ENCODE results near the gene TPCN2. TPM values are rescaled to one million over a fixed set of nuclear protein-coding genes. Genes with fewer than 3 reads are reported as not detected.

TPCN2 gene
- total and polyA plus RNA-seq, 4 donors: 6.4 to 20.8 (median 12.1) TPM

DNA sequence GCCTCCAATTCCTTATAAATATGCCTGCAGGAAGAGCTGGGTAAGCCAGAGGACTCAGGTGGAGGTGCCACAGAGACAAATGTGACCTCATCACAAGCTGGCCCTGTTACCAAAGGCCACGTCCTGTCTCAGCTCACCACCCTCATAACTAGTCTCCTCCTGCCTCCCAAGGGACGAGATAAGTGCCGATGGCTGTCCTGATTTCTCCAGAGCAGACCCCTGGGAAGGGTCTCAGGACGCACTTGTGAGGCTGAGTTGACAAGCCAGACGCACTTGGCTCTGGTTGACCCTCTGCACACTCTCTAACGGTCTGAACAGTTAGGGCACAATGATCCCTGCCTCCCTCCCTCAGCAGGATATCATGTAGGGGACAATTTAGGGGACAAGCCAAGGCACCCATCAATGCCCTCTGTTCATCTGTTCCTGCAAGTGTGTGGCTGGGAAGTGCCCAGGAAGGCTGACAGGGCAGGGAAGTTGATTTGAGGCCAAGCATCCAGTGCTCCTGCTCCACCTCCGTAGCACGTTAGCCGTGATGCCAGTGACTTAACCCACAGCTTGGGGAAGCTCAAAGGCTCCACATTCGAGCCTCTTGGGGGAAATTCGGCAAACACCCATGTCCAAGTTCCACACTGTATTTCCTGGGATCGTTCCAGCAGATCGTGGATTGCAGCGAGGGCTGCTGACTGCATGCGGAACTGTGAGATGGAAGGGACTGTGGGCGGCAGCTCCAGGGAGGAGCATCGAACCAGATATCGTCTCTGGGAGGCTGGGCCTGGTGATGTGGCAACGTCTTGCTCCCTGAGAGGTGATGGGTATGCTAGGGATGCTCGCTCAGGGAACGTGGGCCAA lies 109.8 kb downstream of the TPCN2 start:
- Histone ChIP-seq H3K9me3 (ENCODE audit: control insufficient read depth in 4 of 4, low read length in 3 of 4) (no peaks in the 10 kb centered on the region), H3K9ac (ENCODE audit: low read depth in 1 of 2, low read length in 2 of 2) (no peak overlapping the region), H3K27ac (ENCODE audit: low read depth in 1 of 2, low read length in 2 of 2) (no peak overlapping the region), H3K36me3 (ENCODE audit: control insufficient read depth in 4 of 4, insufficient read depth in 3 of 4, low read depth in 1 of 4, low read length in 3 of 4) (no peaks in the 10 kb centered on the region), H3K4me1 (ENCODE audit: control insufficient read depth in 4 of 4, insufficient read depth in 4 of 4, low read length in 3 of 4) (no peaks in the 10 kb centered on the region), H3K27me3 (ENCODE audit: control insufficient read depth in 4 of 4, insufficient read depth in 4 of 4, low read length in 3 of 4) (peaks cover 0 to 3% (median 1%) of the 10 kb centered on the region in 4 donors), H3K4me3 (ENCODE audit: low read depth in 1 of 3, low read length in 3 of 3) (no peak overlapping the region)
- no peak for TF ChIP-seq GABPA (IDR thresholded peaks at IDR 0.05 in 1 of 2, conservative IDR thresholded peaks at IDR 0.05 in 1 of 2)
- no peak for TF ChIP-seq NR2F2 (IDR thresholded peaks at IDR 0.05)
- TF ChIP-seq, protein P1, sequence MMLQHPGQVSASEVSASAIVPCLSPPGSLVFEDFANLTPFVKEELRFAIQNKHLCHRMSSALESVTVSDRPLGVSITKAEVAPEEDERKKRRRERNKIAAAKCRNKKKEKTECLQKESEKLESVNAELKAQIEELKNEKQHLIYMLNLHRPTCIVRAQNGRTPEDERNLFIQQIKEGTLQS (IDR thresholded peaks at IDR 0.05): no peak
- TF ChIP-seq, protein P2, sequence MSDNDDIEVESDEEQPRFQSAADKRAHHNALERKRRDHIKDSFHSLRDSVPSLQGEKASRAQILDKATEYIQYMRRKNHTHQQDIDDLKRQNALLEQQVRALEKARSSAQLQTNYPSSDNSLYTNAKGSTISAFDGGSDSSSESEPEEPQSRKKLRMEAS (IDR thresholded peaks at IDR 0.05): no peak
- no peak for TF ChIP-seq HNF4A (conservative IDR thresholded peaks at IDR 0.05)
- no peak for TF ChIP-seq TAF1 (conservative IDR thresholded peaks at IDR 0.05)
- no peak for TF ChIP-seq RXRA (IDR thresholded peaks at IDR 0.05)
- TF ChIP-seq HNF4G (IDR thresholded peaks at IDR 0.05): no peak
- TF ChIP-seq YY1 (IDR thresholded peaks at IDR 0.05): no peak
- TF ChIP-seq, protein P3, sequence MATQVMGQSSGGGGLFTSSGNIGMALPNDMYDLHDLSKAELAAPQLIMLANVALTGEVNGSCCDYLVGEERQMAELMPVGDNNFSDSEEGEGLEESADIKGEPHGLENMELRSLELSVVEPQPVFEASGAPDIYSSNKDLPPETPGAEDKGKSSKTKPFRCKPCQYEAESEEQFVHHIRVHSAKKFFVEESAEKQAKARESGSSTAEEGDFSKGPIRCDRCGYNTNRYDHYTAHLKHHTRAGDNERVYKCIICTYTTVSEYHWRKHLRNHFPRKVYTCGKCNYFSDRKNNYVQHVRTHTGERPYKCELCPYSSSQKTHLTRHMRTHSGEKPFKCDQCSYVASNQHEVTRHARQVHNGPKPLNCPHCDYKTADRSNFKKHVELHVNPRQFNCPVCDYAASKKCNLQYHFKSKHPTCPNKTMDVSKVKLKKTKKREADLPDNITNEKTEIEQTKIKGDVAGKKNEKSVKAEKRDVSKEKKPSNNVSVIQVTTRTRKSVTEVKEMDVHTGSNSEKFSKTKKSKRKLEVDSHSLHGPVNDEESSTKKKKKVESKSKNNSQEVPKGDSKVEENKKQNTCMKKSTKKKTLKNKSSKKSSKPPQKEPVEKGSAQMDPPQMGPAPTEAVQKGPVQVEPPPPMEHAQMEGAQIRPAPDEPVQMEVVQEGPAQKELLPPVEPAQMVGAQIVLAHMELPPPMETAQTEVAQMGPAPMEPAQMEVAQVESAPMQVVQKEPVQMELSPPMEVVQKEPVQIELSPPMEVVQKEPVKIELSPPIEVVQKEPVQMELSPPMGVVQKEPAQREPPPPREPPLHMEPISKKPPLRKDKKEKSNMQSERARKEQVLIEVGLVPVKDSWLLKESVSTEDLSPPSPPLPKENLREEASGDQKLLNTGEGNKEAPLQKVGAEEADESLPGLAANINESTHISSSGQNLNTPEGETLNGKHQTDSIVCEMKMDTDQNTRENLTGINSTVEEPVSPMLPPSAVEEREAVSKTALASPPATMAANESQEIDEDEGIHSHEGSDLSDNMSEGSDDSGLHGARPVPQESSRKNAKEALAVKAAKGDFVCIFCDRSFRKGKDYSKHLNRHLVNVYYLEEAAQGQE (IDR thresholded peaks at IDR 0.05): no peak
- no peak for TF ChIP-seq FOXA1 (IDR thresholded peaks at IDR 0.05)
- TF ChIP-seq RAD21 (IDR thresholded peaks at IDR 0.05): no peak
- no peak for TF ChIP-seq EGR1 (IDR thresholded peaks at IDR 0.05; ENCODE audit: low read depth in 2 of 2)
- no peak for TF ChIP-seq FOXA2 (IDR thresholded peaks at IDR 0.05)
- TF ChIP-seq, protein P4, sequence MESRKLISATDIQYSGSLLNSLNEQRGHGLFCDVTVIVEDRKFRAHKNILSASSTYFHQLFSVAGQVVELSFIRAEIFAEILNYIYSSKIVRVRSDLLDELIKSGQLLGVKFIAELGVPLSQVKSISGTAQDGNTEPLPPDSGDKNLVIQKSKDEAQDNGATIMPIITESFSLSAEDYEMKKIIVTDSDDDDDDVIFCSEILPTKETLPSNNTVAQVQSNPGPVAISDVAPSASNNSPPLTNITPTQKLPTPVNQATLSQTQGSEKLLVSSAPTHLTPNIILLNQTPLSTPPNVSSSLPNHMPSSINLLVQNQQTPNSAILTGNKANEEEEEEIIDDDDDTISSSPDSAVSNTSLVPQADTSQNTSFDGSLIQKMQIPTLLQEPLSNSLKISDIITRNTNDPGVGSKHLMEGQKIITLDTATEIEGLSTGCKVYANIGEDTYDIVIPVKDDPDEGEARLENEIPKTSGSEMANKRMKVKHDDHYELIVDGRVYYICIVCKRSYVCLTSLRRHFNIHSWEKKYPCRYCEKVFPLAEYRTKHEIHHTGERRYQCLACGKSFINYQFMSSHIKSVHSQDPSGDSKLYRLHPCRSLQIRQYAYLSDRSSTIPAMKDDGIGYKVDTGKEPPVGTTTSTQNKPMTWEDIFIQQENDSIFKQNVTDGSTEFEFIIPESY (IDR thresholded peaks at IDR 0.05): no peak
- TF ChIP-seq JUND (IDR thresholded peaks at IDR 0.05): no peak
- TF ChIP-seq, protein P5, sequence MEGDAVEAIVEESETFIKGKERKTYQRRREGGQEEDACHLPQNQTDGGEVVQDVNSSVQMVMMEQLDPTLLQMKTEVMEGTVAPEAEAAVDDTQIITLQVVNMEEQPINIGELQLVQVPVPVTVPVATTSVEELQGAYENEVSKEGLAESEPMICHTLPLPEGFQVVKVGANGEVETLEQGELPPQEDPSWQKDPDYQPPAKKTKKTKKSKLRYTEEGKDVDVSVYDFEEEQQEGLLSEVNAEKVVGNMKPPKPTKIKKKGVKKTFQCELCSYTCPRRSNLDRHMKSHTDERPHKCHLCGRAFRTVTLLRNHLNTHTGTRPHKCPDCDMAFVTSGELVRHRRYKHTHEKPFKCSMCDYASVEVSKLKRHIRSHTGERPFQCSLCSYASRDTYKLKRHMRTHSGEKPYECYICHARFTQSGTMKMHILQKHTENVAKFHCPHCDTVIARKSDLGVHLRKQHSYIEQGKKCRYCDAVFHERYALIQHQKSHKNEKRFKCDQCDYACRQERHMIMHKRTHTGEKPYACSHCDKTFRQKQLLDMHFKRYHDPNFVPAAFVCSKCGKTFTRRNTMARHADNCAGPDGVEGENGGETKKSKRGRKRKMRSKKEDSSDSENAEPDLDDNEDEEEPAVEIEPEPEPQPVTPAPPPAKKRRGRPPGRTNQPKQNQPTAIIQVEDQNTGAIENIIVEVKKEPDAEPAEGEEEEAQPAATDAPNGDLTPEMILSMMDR (IDR thresholded peaks at IDR 0.05; ENCODE audit: low read depth, low read length, missing input control): no peak
- no peak for TF ChIP-seq SP1 (IDR thresholded peaks at IDR 0.05)
- WGBS: 89% methylated on average over 21 of the region's 21 CpGs
- no peak for DNase-seq (ENCODE audit: low spot score)
